ENCODE measurements around the gene PAGE2. TPM values are rescaled to one million over a fixed set of nuclear protein-coding genes. Genes with fewer than 3 reads are reported as not detected.

The PAGE2 gene
- polyA plus RNA-seq (not detected in 3 replicates), polyA minus RNA-seq (not detected in 3 replicates)
- polyA plus RNA-seq (2011; ENCODE audit: low read depth), result not detected
- not detected in 2 replicates for polyA plus RNA-seq (2011; cell fraction: cytosol; rRNA removed)
- not detected in 2 replicates for polyA plus RNA-seq (2011; cell fraction: nucleus; rRNA removed)
- polyA plus RNA-seq (2012; ENCODE audit: low replicate concordance), result not detected in 2 replicates
- polyA minus RNA-seq (2011; cell fraction: cytosol; rRNA and poly(A)+ RNA removed), result not detected
- not detected in 2 replicates for polyA minus RNA-seq (2011; cell fraction: nucleus; rRNA and poly(A)+ RNA removed)

- H3K4me3 ChIP-seq (ENCODE audit: control insufficient read depth in 2 of 3, extremely low read depth in 1 of 3, insufficient read depth in 2 of 3, low read depth in 1 of 3, low read length in 3 of 3), result no peak within 1 kb of the TSS
- no peak within 1 kb of the TSS for H2AFZ ChIP-seq (ENCODE audit: control insufficient read depth, low read length)
- no peaks in the 10 kb centered on the region for H4K20me1 ChIP-seq (ENCODE audit: control insufficient read depth, extremely low read depth, insufficient read depth, low read length)
- DNase-seq (ENCODE audit: low read depth, low spot score) (no peak), FAIRE-seq (no peak)
- no peak within 1 kb of the TSS for H3K4me2 ChIP-seq (ENCODE audit: control insufficient read depth, extremely low read depth, insufficient read depth, low read depth, low read length)
- no peaks in the 10 kb centered on the region for H3K9me3 ChIP-seq (ENCODE audit: control insufficient read depth, low read depth, low read length)
- H3K79me2 ChIP-seq (ENCODE audit: control insufficient read depth, insufficient read depth, low read length), result no peaks in the 10 kb centered on the region
- dilution Hi-C loops (cut with MboI; ENCODE audit: extremely low pct_ligation_motif_present, low sequenced_read_pairs), result no loop called here
- no peak within 1 kb of the TSS for H3K27ac ChIP-seq (ENCODE audit: control insufficient read depth, insufficient read depth, low read length)
- H3K9ac ChIP-seq (ENCODE audit: control insufficient read depth, extremely low read depth, insufficient read depth, low read length), result no peak within 1 kb of the TSS
- no peak for TF ChIP-seq EZH2 (IDR thresholded peaks at IDR 0.05; ENCODE audit: low read length)
- TF ChIP-seq CTCF (optimal IDR thresholded peaks at IDR 0.05 in 1 of 3, IDR thresholded peaks at IDR 0.05 in 1 of 3, conservative IDR thresholded peaks at IDR 0.05 in 1 of 3; ENCODE audit: extremely low read depth in 1 of 3, insufficient read depth in 2 of 3, low read length in 3 of 3), result no peak
- H3K9me1 ChIP-seq (ENCODE audit: control insufficient read depth, extremely low read depth, insufficient read depth, low read length), result no peaks in the 10 kb centered on the region
- no peaks in the 10 kb centered on the region for H3K4me1 ChIP-seq (ENCODE audit: control insufficient read depth, extremely low read depth, insufficient read depth, low read length)
- H3K27me3 ChIP-seq (ENCODE audit: control insufficient read depth, extremely low read depth, insufficient read depth, low read length), result no peaks in the 10 kb centered on the region
- no peaks in the 10 kb centered on the region for H3K36me3 ChIP-seq (ENCODE audit: control insufficient read depth in 2 of 2, extremely low read depth in 1 of 2, insufficient read depth in 2 of 2, low read length in 2 of 2)
Observed at GRCh38 chrX:55088795-55089489, at the start of gene PAGE2. Gene PAGE2, plus strand, starts transcription at chrX:55089018. Its CDS starts 1,003 bp downstream, at chrX:55090021.

GRCh38 chrX:55039471-55039870, 49.3 kb upstream of the PAGE2 start:
- dilution Hi-C loops (cut with MboI; ENCODE audit: extremely low pct_ligation_motif_present, low sequenced_read_pairs), result no loop called here
- DNase-seq (ENCODE audit: low read depth, low spot score), result no peak
- no peaks in the 10 kb centered on the region for H3K9me1 ChIP-seq (ENCODE audit: control insufficient read depth, extremely low read depth, insufficient read depth, low read length)
- FAIRE-seq, result no peak
- no peaks in the 10 kb centered on the region for H4K20me1 ChIP-seq (ENCODE audit: control insufficient read depth, extremely low read depth, insufficient read depth, low read length)
- no peak overlapping the region for H3K27ac ChIP-seq (ENCODE audit: control insufficient read depth, insufficient read depth, low read length)
- H3K9ac ChIP-seq (ENCODE audit: control insufficient read depth, extremely low read depth, insufficient read depth, low read length), result no peak overlapping the region
- H3K79me2 ChIP-seq (ENCODE audit: control insufficient read depth, insufficient read depth, low read length), result no peaks in the 10 kb centered on the region
- H3K9me3 ChIP-seq (ENCODE audit: control insufficient read depth, low read depth, low read length), result no peaks in the 10 kb centered on the region
- H3K36me3 ChIP-seq (ENCODE audit: control insufficient read depth in 2 of 2, extremely low read depth in 1 of 2, insufficient read depth in 2 of 2, low read length in 2 of 2), result no peaks in the 10 kb centered on the region
- no peaks in the 10 kb centered on the region for H3K4me1 ChIP-seq (ENCODE audit: control insufficient read depth, extremely low read depth, insufficient read depth, low read length)
- TF ChIP-seq CTCF (optimal IDR thresholded peaks at IDR 0.05 in 1 of 3, IDR thresholded peaks at IDR 0.05 in 1 of 3, conservative IDR thresholded peaks at IDR 0.05 in 1 of 3; ENCODE audit: extremely low read depth in 1 of 3, insufficient read depth in 2 of 3, low read length in 3 of 3) (no peak), EZH2 (IDR thresholded peaks at IDR 0.05; ENCODE audit: low read length) (no peak)
- H2AFZ ChIP-seq (ENCODE audit: control insufficient read depth, low read length), result no peak overlapping the region
- no peak overlapping the region for H3K4me2 ChIP-seq (ENCODE audit: control insufficient read depth, extremely low read depth, insufficient read depth, low read depth, low read length)
- H3K4me3 ChIP-seq (ENCODE audit: control insufficient read depth in 2 of 3, extremely low read depth in 1 of 3, insufficient read depth in 2 of 3, low read depth in 1 of 3, low read length in 3 of 3), result no peak overlapping the region
- no peaks in the 10 kb centered on the region for H3K27me3 ChIP-seq (ENCODE audit: control insufficient read depth, extremely low read depth, insufficient read depth, low read length)
